Transverse colon (tissue), 4 donors: Measurements from ENCODE around the gene FRYL. TPM values are rescaled to one million over a fixed set of nuclear protein-coding genes. Genes with fewer than 3 reads are reported as not detected.
"Not testable (repeated sequence)": the region's sequence is repeated elsewhere in the genome, so short reads cannot be mapped to it uniquely, and the experiment has no call there.

Experiments
- DNase-seq: peaks from one replicate; pipeline ENCODE4 v3.0.0-alpha.2; 2019
- H3K27ac ChIP-seq, 4 donors: fragments of 200-600 bp; sonication (generic); 2 replicates each; pipeline ENCODE4 v1.5.1; 2016 to 2018; ENCODE audit warnings: inconsistent platforms in 4 of 4
- H3K27me3 ChIP-seq: fragments of 200-600 bp; sonication (generic); 2 replicates; pipeline ENCODE4 v1.5.1; 2017; ENCODE audit warnings: inconsistent platforms
- H3K36me3 ChIP-seq, 4 donors: fragments of 200-600 bp; sonication (generic); 2 replicates each; pipeline ENCODE4 v1.5.1; 2017 to 2019; ENCODE audit warnings: inconsistent platforms in 4 of 4
- H3K4me1 ChIP-seq, 4 donors: fragments of 200-600 bp; sonication (generic); 2 replicates each; pipeline ENCODE4 v1.5.1; 2017 to 2020; ENCODE audit warnings: inconsistent platforms in 4 of 4
- H3K4me3 ChIP-seq, 4 donors: fragments of 200-600 bp; sonication (generic); 1 replicate in 1 of 4; 2 replicates in 3 of 4; pipeline versions ENCODE4 v1.5.1 to v1.6.1; 2017 to 2019; ENCODE audit warnings: inconsistent platforms in 4 of 4
- H3K9me3 ChIP-seq, 2 donors: fragments of 200-600 bp; sonication (generic); 2 replicates each; pipeline ENCODE4 v1.5.1; 2017 to 2019; ENCODE audit warnings: inconsistent platforms in 2 of 2
- EP300 ChIP-seq: sonication (generic); formaldehyde crosslinking; IDR thresholded peaks from one replicate; pipeline ENCODE4 v1.6.1; 2017; ENCODE audit warnings: antibody characterized with exemption, low read depth
- POLR2A ChIP-seq: fragments of 450-650 bp; IDR thresholded peaks from one replicate; pipeline ENCODE4 v1.6.1; 2016; ENCODE audit warnings: antibody characterized with exemption, mild to moderate bottlenecking, moderate library complexity
- POLR2AphosphoS5 ChIP-seq, 3 donors: sonication (generic); formaldehyde crosslinking; IDR thresholded peaks; one replicate each; pipeline ENCODE4 v1.6.1; 2016; ENCODE audit warnings: antibody characterized with exemption in 3 of 3
- WGBS, 2 donors: methylation state at CpG; one replicate each; pipeline ENCODE4 v1.1.5; 2018; ENCODE audit warnings: low coverage in 1 of 2; 5-methylcytosine and 5-hydroxymethylcytosine counted together
- in situ Hi-C, 4 donors: fragments of 200-750 bp; cut with MboI; loops; one replicate each; pipeline versions ENCODE4 v1.15.0 to v1.15.1; 2017; ENCODE audit warnings: low sequenced_read_pairs in 3 of 4, low pct_ligation_motif_present in 1 of 4, low pct_unique_long_range_greater_than_20kb in 1 of 4
- intact Hi-C: fragments of 100-400 bp; cut with DNase I; formaldehyde crosslinking; loops from one replicate; pipeline ENCODE4 v1.15.1; 2023; ENCODE audit warnings: low total_unique reads
- total RNA-seq, 4 donors: library from RNA; depleted of rRNA; stranded (reverse); fragments of >200 nt; gene quantifications; one replicate each; pipeline ENCODE4 v1.1.0, GENCODE V29; 2016
- TF ChIP-seq, protein P1 (sequence below), 5 experiments: fragments of 200-600 bp in 3 of 5; fragments of 450-650 bp in 2 of 5; sonication (generic) in 3 of 5; IDR thresholded peaks; 1 replicate in 2 of 5; 2 replicates in 3 of 5; pipeline ENCODE4 v1.5.1; 2016 to 2017; ENCODE audit warnings: antibody characterized with exemption in 5 of 5, inconsistent platforms in 3 of 5, mild to moderate bottlenecking in 2 of 5, moderate library complexity in 1 of 5

FRYL gene
- total RNA-seq, 4 donors from 2014 or later = 477 to 645 (median 545) TPM

GRCh38 chr4:48725414-48725813, 54.7 kb downstream of the FRYL start:
- TF ChIP-seq POLR2AphosphoS5 (IDR thresholded peaks at IDR 0.05) (no peak), POLR2A (no peak), EP300 (no peak)
- TF ChIP-seq, protein P1, sequence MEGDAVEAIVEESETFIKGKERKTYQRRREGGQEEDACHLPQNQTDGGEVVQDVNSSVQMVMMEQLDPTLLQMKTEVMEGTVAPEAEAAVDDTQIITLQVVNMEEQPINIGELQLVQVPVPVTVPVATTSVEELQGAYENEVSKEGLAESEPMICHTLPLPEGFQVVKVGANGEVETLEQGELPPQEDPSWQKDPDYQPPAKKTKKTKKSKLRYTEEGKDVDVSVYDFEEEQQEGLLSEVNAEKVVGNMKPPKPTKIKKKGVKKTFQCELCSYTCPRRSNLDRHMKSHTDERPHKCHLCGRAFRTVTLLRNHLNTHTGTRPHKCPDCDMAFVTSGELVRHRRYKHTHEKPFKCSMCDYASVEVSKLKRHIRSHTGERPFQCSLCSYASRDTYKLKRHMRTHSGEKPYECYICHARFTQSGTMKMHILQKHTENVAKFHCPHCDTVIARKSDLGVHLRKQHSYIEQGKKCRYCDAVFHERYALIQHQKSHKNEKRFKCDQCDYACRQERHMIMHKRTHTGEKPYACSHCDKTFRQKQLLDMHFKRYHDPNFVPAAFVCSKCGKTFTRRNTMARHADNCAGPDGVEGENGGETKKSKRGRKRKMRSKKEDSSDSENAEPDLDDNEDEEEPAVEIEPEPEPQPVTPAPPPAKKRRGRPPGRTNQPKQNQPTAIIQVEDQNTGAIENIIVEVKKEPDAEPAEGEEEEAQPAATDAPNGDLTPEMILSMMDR (IDR thresholded peaks at IDR 0.05) = no peak
- WGBS, 2 donors = 91 to 93% methylated on average over 7 of the region's 7 CpGs
- in situ Hi-C loops = no loop called here
- Histone ChIP-seq H3K27ac (no peak overlapping the region), H3K27me3 (no peaks in the 10 kb centered on the region), H3K4me3 (no peak overlapping the region), H3K36me3 (no peaks in the 10 kb centered on the region), H3K4me1 (peaks cover 0 to 28% (median 11%) of the 10 kb centered on the region in 4 donors), H3K9me3 (no peaks in the 10 kb centered on the region)
- intact Hi-C loops = no loop called here
- no peak for DNase-seq

DNA sequence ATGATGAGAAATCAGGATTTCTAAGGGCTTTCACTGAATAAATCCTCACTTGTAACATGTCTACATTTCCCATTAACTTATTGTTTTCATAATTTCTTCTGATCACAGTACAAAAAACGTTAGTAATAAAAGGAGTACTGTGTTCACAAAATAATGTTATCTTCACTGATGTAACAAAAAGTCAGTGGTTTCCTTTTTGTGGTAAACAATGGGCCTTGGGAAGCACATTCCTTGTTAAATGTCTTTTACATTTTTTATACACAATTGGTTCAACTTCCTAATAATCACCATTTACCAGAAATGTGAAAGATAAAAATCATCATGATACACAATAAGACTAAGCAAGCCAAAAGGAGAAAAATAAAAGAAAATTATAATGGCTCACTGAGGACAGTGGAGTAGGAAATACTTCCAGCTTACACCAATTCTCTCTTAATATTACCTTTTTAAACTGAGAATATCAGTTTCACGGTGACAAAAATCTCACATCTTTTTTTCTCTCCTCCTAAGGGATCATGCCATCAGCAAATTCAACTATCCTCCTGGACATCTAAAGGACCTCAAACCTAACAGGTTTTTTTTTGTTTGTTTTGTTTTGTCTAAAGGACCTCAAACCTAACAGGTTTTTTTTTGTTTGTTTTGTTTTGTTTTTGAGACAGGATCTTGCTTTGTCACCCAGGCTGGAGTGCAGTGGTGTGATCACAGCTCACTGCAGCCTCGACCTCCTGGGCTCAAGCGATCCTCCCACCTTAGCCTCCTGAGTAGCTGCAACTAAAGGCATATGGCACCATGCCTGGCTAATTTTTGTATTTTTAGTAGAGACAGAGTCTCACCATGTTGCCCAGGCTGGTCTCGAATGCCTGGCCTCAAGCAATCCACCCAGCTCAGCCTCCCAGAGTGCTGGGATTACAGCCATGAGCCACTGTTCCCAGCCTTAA, 57.3 kb downstream of the FRYL start:
- in situ Hi-C loops (no loop called here), intact Hi-C loops (no loop called here)
- no peak for TF ChIP-seq EP300
- TF ChIP-seq POLR2AphosphoS5 (IDR thresholded peaks at IDR 0.05) = no peak
- TF ChIP-seq, protein P1 (IDR thresholded peaks at IDR 0.05) = no peak
- no peak for TF ChIP-seq POLR2A
- Histone ChIP-seq H3K27ac (no peak overlapping the region), H3K4me1 (peaks cover 0 to 24% (median 7%) of the 10 kb centered on the region in 4 donors), H3K36me3 (no peaks in the 10 kb centered on the region), H3K9me3 (no peaks in the 10 kb centered on the region), H3K27me3 (no peaks in the 10 kb centered on the region), H3K4me3 (no peak overlapping the region)
- 63 to 79% methylated on average over 4 to 5 of the region's 5 CpGs for WGBS, 2 donors
- no peak for DNase-seq

DNA sequence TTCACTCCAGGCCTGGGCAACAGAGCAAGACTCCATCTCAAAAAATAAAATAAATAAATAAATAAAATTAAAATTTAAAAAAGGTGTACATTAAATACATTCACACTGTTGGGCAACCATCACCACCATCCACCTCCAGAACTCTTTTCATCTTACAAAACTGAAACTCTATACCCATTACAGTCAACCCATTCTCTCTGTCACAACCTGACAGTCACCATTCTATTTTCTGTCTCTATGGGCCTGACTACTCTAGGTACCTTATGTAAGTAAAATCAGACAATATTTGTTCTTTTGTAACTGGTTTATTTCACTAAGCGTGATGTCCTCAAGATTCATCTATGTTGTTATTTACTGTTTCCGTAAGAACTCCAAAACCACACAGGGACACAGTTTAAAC, 59.6 kb downstream of the FRYL start:
- WGBS, 2 donors = 94% methylated on average over 2 of the region's 2 CpGs
- TF ChIP-seq EP300 (no peak), POLR2A (no peak), POLR2AphosphoS5 (IDR thresholded peaks at IDR 0.05) (no peak)
- TF ChIP-seq, protein P1 (IDR thresholded peaks at IDR 0.05) = no peak
- intact Hi-C loops = no loop called here
- DNase-seq = no peak
- Histone ChIP-seq H3K27me3 (no peaks in the 10 kb centered on the region), H3K4me3 (no peak overlapping the region), H3K9me3 (peaks cover 0 to 3% of the 10 kb centered on the region in 2 donors), H3K36me3 (no peaks in the 10 kb centered on the region), H3K4me1 (peaks cover 0 to 8% (median 0%) of the 10 kb centered on the region in 4 donors), H3K27ac (no peak overlapping the region)
- in situ Hi-C loops = no loop called here

- in situ Hi-C loops = no loop called here
- Histone ChIP-seq H3K27me3 (no peaks in the 10 kb centered on the region), H3K9me3 (peaks cover 0 to 3% of the 10 kb centered on the region in 2 donors), H3K4me3 (no peak overlapping the region), H3K4me1 (peaks cover 0 to 8% (median 0%) of the 10 kb centered on the region in 4 donors), H3K27ac (no peak overlapping the region), H3K36me3 (no peaks in the 10 kb centered on the region)
- intact Hi-C loops = no loop called here
- TF ChIP-seq, protein P1 (IDR thresholded peaks at IDR 0.05) = no peak
- no peak for TF ChIP-seq EP300
- no peak for TF ChIP-seq POLR2AphosphoS5 (IDR thresholded peaks at IDR 0.05)
- no peak for TF ChIP-seq POLR2A
- WGBS, 2 donors = 93% methylated on average over 5 of the region's 5 CpGs
- no peak for DNase-seq
Measured at GRCh38 chr4:48718818-48719465, 61.1 kb downstream of the FRYL start.

DNA sequence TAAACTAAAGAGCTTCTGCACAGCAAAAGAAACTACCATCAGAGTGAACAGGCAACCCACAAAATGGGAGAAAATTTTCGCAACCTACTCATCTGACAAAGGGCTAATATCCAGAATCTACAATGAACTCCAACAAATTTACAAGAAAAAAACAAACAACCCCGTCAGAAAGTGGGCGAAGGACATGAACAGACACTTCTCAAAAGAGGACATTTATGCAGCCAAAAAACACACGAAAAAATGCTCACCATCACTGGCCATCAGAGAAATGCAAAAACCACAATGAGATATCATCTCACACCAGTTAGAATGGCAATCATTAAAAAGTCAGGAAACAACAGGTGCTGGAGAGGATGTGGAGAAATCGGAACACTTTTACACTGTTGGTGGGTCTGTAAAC, 63.8 kb downstream of the FRYL start:
- H3K27me3 ChIP-seq, H3K9me3 ChIP-seq, in situ Hi-C loops, H3K36me3 ChIP-seq, H3K4me1 ChIP-seq, intact Hi-C loops, H3K4me3 ChIP-seq, DNase-seq, H3K27ac ChIP-seq: not testable (repeated sequence)
- 91 to 100% methylated on average over 3 to 4 of the region's 5 CpGs for WGBS, 2 donors
